DND-41 (cell line): ENCODE data around the gene SULF2.

ENCODE experiments used
- CTCF ChIP-seq: IDR thresholded peaks from 2 replicates; pipeline ENCODE4 v1.5.1; 2012; ENCODE audit warnings: borderline replicate concordance, low read length, moderate library complexity, mild to moderate bottlenecking; ENCODE audit not compliant: poor library complexity, severe bottlenecking; ENCODE audit errors: extremely low read depth
- EZH2 ChIP-seq: IDR thresholded peaks from 3 replicates; pipeline ENCODE4 v1.6.1; 2012; ENCODE audit warnings: borderline replicate concordance, low read depth, mild to moderate bottlenecking, moderate library complexity, low read length, inconsistent platforms; ENCODE audit not compliant: severe bottlenecking

GRCh38 chr20:47785311-47785853 is at the start of gene SULF2:
- TF ChIP-seq CTCF: no peak
- TF ChIP-seq EZH2: no peak
